ENCODE data around the gene TMEM183A.

GRCh38 chr1:203041351-203041932 lies 34.3 kb downstream of the TMEM183A start:
- TF ChIP-seq POLR2A (IDR thresholded peaks at IDR 0.05): no peak
- TF ChIP-seq CTCF (IDR thresholded peaks at IDR 0.05): no peak
